HG03521 (cell line): ENCODE data around the gene CNOT1.
"Not testable (repeated sequence)": the region's sequence is repeated elsewhere in the genome, so short reads cannot be mapped to it uniquely, and the experiment has no call there.

Experiments used
- ATAC-seq: cut with Tn5 transposase; IDR thresholded peaks from one replicate; pipeline ENCODE4 v1.9.1; 2021; ENCODE audit warnings: mild to moderate bottlenecking, moderate library complexity; ENCODE audit not compliant: unreplicated experiment

The CNOT1 gene

DNA sequence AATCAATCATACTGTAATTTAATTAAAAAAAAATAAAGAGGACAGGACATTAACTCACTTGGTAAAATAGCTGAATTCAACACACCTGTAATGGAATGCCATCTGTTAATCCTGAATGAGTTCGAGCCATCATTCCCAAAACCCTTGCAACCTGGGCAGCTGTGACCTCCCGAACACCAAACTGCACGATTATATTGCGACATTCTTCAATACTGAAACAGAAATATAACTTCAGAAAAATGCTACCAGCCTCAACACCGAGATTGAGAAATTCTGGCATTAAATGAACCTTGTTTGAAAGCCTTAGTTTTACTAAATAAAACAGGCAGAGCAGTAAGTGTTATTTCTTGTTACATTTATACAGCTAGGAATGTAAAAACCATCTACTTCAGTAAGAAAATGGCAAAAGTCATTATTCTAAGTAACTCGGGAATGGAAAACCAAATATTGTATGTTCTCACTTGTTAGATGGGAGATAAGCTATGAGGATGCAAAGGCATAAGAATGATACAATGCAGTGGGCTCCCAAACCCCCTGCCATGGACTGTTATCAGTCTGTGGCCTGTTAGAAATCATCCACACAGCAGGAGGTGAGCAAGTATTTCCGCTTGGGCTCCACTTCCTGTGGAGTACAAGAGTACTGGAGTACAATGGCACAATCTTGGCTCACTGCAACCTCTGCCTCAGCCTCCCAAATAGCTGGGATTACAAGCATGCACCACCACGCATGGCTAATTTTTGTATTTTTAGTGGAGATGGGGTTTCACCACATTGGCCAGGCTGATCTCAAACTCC is 46.5 kb downstream of the CNOT1 start:
- no peak for ATAC-seq

DNA sequence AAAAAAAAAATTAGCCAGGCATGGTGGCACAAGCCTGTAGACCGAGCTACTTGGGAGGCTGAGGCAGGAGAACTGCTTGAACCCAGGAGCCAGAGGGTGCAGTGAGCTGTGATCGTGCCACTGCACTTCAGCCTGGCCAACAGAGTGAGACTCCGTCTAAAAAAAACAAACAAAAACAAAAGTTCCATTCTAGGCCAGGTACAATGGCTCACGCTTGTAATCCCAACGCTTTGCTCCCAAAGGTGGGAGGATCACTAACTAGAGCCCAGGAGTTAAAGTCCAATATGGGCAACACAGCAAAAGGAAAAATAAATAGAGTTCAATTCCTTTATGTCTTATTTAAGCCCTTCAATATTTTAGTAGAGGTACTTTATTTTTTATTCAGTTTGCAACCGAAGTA is 47.5 kb downstream of the CNOT1 start:
- no peak for ATAC-seq

DNA sequence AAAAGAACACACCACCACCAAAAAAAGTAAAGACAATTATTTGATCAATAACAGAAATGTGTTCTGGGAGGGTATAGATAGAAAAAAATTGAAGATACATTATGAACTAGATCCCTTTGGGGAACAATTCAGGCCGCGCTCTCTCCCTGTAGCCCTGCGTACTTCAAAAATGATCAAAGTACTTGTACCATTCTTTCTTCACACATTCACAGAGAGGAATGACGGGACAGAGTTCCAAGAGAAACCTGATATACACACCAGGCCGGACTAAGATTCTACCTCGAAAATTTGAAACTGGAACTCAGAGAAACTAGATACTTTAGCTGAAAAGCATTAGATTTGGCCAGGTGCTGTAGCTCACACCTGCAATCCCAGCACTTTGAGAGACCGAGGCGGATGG is 50.0 kb downstream of the CNOT1 start:
- ATAC-seq, result no peak

DNA sequence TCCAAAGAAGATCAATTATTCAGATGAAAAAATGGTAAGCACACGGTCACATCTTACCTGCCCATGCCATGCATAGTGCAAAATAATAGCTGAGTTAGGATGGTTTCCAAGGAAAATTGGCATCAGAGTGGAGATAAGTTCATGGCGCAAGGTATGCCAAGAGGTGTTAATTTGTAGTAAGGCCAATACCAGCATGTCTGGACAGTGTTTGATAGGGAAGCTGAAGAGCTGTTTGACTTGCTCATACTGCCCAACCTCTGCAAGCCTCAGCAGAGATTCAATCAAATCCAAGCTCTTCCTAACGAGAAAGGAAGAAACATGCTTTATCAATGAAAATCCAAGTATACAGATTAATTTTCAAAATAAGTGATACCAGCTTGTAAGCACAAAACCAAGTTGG is 51.0 kb downstream of the CNOT1 start:
- ATAC-seq, result no peak

DNA sequence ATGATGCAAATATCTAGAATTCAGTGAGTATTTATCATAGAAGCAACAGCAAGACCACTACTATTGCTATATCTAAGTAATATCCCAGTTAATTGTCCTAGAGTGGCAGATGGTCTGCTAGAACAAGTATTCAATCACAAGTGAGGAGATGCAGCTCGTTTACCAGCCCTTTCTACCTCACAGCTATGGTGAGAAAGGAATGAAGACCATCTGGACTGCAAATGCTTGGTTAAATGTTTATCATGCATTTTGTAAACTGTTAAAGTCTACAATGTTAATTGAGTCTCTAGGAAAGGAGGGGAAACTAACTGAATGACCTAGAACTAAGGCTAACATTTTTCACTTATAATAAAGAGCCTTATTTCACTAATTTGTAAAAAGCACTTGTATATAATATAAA is 52.5 kb downstream of the CNOT1 start:
- ATAC-seq, result no peak

DNA sequence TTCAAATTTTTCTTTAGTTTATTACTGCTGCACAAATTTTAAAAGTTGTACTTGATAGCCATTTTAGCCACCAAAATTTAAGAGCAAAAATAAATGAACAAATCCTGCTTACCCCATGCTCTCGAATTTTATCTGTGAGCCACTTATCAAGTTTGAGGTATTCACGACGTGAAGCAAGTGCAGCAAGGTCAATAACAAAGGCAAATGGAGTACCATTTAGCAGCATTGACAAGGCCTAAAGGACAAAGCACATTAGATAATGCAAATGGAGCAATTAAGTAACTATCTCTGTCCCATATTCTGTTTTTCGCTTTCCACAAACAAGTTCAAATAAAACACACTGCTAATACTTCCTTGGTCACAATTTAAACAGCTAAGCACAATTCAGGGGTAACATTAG is 54.7 kb downstream of the CNOT1 start:
- no peak for ATAC-seq

DNA sequence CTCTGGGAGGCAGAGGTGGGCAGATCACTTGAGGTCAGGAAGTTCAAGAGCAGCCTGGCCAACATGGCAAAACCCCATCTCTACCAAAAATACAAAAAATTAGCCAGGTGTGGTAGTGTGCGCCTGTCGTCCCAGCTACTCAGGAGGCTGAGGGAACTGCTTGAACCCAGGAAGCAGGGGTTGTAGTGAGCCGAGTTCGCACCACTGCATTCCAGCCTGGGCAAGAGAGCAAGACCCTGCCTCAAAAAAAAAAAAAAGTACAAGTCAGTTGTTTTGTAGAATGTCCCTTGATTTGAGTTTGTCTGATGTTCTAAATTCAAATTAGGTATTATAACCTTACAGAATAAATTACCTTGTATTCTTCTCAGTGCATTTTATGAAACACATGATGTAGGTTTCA is 63.9 kb downstream of the CNOT1 start:
- ATAC-seq, result not testable (repeated sequence)

DNA sequence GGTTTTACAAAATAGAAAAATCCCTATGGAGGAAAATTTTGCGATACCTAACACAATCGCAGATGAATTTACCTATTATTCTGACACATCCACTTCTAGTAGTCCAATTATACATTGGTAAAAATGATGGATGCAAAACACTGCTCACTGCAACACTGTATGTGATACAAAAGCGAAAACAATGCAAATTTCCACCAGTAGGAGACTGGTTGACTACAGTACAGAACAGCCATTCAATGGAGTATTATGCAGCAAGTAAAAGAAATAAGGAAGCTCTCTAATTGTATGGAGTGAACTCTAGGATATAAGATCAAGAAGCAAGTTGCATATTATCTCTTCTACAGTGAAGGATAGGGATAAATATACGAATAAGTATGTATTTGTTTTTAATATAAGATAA is 65.9 kb downstream of the CNOT1 start:
- ATAC-seq, result no peak

DNA sequence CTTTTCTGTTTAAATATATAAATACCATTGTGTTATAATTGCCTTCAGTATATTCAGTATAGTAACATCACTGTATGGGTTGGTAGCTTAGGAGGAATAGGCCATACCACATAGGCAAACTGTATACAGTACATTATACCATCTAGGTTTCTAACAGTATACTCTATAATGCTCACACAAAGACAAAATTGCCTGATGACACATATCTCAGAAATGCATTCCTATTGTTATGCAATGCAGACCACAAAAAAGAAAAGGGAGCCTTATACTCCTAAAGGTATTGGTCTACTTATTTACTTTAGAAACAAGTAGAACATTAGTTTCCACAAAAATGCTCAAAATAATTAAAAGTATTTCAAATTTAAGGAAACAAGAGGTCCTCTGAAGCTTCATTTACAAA is 66.4 kb downstream of the CNOT1 start:
- ATAC-seq, result no peak

DNA sequence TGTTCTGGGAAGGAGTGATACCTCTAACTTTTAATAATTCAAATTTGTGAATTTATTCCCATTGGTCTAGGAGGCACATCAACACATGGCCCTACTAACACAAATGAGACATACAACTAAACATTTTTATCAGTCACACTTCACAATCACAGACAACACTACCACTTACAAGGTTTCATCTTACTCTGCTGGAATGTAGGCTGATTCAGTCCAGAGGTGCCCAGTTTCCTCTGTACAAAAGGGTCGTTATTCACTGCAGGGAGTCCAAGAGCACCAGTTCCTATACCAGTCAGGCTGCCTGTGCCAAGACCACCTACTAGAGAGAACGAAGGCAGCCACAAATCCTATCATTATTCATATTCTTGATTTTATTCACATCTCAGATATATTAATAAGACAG is 72.9 kb downstream of the CNOT1 start:
- ATAC-seq, result no peak

DNA sequence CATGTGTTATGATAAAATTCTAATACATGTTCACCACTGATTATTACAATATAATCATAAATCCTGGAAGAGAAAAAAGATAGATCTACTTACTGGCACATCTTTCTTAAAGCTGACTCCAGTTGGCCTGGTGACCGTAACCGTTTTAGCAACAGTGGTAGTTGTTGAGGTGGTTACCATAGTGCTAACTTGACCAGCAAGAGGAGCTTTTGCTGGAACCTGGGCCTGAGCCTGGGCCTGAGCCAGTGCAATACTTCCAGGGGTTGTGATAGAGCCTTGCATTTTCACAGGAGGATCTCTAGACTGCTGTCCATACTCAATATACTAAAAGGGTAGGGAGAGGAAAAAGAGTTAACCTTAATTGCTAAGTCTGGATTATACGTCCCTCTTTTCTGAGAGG is 78.1 kb downstream of the CNOT1 start:
- no peak for ATAC-seq

DNA sequence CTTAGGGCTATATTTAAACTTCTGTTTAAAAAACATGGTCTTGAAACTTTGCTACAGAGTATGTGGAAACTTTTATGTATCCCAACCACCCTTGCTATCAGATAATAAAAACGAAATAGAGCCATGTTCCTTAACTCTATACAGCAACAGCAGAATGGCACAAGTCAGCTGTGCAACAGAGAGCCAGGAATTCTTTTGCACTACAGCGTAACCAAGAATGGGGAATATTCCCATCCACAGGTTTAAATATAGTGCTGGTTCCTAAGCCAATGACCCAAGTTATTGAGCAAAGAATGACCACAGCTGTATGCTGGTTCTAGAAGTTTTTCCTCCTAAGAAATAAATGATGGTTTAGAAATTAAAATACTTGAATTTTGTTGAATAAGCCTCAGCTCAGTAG is 81.2 kb downstream of the CNOT1 start:
- ATAC-seq, result no peak

DNA sequence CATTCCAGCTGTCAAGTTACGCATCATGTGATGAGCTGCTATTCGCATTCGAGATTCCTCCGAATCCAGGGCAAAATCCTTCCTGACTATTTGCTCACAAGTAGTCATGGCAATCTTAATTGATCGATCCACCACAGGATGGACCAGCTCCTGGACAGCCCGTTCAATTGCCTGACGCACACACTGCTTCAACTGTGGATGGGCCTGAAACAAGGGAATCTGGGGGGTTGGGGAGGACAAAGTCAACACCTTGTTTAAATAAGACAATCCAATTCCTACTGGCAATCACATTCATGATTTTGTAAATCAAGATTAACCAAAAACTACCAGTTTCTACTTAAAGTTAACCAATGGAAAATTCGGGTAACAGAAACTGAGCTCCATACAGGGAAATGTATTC is 85.9 kb downstream of the CNOT1 start:
- no peak for ATAC-seq

DNA sequence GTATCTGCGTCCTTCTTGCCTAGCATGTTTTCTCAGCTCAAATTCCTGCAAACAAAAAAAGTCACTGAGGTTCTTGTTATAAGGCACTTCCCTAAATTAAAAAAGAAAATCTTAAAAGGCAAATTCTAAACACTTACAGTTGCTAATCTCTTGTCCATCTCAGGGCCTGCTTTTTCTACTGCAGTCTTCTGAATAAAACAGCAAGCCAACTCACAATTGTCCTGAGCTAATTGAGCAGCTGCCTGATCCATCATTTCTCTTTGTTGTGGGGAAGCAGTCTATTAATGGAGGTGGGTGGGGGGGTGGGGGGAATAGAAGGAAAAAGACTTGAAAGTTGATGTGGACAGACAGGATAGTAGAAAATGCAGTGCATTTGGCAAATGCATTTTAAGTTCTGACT is 87.3 kb downstream of the CNOT1 start:
- no peak for ATAC-seq

DNA sequence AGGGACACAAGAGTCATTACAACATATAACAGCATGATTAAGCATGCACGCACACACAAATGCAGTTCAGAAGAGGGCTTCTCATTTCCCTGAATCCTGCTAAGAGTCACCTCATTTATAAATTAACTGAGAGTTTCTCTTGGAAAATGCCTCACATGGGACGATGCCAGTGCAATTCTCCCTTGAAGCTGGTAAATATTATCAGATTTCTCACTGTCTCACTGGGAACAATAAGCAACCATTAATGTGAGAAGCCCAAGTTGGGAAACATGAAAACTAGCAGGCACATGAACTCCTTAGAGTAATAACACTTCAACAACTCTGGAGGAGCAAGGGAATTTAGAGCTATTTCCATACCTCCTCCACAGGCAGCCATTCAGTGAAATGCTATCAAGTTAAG is 87.9 kb downstream of the CNOT1 start:
- no peak for ATAC-seq

DNA sequence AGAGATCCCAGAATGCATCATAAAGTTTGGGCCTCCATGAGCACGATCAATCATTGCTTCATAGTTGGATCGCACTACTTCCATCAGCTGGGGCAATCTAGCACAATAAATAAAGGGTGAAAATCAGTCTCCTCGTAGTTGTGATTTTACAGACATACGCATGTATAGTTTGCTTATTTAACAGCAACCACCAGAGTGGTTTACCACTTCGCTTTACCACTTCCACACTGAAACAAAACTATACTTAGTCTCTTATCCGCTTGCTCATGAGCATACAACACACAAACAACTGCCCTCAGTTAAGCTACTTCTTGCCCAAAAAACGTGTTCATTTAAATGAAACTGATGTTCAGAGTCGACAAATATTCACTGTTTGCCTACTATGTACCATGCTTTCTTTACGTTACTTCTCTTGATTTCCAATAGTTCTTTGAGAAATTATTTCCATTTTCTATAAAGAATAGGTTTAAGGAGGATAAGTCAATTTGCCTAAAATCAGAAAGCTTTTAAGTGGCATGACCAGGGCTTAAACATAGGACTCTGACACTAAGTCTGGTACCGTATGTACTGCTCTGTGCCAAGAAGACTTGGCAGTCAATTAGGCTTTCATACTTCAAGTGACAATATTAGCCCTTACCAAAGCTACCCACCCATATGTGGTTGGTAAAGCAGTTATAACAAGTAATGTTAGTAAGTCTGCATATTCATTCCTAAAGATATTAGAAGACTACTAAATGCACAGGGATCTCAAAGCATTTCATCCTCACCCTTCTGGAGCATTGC is 92.3 kb downstream of the CNOT1 start:
- no peak for ATAC-seq

DNA sequence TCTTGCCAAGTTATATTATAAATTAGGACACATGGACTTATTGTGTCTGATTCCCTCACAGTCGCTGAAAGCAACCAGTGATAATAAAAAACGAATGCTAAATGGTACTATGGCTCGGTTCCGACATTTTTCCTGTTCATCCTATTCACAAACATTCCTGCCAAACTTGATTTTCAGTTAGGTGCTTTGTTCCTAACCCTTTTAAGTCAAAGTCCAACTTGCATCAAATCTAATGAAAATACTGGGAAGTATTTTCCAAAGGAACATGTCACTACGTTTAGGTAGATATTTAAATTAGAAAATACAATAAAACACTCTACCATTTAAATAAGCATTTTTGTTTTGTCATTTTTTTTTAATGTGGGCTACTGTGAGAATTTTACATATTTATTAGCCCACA is 93.3 kb downstream of the CNOT1 start:
- no peak for ATAC-seq

DNA sequence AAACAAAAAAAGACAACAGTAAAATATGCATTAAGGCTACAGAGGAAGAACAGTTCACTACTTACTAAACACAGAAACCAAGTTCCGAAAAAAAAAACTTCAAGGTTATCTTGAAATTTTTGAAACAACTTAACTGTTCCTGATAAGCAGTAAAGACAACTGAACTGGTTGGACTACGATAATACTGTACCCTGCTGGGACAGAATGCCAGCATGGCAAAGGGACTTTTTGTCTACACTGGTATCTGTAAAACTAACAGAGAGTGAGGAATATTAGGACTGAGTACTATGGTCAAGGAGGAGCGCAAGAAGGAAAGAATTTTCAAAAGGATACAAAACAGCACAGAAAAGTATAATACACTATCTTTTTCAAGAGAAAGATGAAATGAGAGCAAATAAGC is 94.5 kb downstream of the CNOT1 start:
- ATAC-seq, result no peak

DNA sequence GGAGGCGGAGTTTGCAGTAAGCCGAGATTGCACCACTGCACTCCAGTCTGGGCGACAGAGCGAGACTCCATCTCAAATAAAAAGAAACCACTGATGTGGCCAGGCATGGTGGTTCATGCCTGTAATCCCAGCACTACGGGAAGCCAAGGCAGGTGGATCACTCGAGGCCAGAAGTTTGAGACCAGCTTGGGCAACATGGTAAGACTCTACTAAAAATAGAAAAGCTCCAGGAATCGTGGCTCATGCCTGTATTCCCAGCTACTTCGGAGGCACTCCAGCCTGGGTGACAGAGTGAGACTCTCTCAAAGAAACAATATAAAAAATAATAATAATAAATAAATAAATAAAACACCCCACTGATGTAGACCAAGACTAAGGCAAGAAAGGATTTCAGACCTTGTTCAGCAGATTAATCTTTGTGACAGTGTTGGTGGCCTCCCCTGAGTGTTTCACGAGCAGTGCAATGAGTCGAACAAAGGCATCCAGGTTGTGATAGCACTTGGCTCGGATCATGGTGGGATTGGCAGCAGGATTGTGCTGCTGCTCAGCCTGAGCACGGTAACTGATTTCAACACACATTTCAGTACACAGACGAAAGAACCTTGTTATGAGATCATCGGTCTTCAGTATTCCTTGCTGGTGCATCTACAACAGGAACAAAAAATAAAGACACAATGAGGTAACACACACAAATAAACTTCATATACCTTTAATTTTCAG is 95.7 kb downstream of the CNOT1 start:
- ATAC-seq, result no peak

DNA sequence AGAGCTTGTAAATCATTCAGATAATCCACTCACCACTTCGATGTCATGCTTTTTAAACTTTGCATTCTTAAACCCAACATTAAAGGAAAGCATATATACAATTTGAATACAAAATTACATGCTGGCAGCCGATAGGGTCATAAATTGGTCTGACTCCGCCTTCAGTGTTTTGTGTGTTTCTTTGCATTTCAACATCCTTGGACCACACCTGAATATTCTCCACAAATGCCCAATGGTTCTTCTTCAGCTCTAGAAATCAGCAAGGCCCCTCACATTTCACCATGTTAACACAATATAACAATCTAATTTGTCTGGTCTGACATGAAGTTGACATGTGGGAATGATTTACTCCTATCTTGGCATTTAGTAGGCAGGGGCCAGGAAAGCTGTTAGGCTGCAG is 97.2 kb downstream of the CNOT1 start:
- ATAC-seq, result no peak

DNA sequence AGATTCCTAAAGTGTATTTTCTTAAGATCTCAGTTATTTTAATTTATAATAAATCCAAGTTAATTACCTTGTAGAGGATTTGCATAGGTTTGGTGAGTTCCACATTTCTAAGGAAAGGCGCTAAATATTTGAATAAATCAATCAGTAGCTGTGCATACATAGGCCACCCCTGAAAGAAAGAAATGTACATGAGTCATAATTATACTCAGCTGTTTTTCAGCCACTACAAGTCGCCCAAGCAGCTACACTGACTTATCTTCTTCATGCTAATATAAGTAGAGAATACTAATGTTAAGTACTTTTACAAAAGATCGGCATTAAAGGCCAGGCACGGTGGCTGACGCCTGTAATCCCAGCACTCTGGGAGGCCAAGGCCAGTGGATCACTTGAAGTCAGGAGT is 99.4 kb downstream of the CNOT1 start:
- no peak for ATAC-seq

DNA sequence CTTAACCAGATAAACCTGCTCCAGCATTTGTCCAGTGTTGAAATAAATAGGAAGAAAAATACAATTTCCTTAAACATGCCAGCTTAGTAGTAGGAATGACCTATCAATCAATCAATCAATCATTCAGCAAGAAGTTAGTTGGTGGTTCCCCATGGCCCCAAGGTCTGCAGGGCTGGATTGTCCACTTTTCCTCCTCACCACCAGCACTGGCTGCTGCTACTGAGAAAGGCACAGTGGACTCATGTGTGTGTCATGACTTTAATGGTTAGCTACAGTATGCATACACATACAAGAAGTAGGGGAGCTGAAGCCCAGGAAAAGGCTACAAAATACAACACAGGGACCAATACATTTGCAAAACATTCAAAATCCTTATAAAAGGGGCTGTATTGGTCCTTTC is 109.9 kb downstream of the CNOT1 start:
- no peak for ATAC-seq
